ENCODE data around the gene OPRM1. TPM values are rescaled to one million over a fixed set of nuclear protein-coding genes. Genes with fewer than 3 reads are reported as not detected.

OPRM1 gene
- total and polyA plus RNA-seq, 2 donors from 2014 or later: not detected

- no peak overlapping the region for H3K4me3 ChIP-seq (ENCODE audit: low read length in 3 of 3)
- no peaks in the 10 kb centered on the region for H3K27me3 ChIP-seq (ENCODE audit: control insufficient read depth, insufficient read depth, low read length)
- no peak for DNase-seq
- no peak overlapping the region for H3K9ac ChIP-seq (ENCODE audit: low read length in 3 of 3)
- peaks cover 0 to 5% (median 0%) of the 10 kb centered on the region in 3 donors for H3K36me3 ChIP-seq (ENCODE audit: control insufficient read depth in 2 of 3, insufficient read depth in 3 of 3, low read length in 3 of 3)
- no peak for TF ChIP-seq CTCF (IDR thresholded peaks at IDR 0.05; ENCODE audit: borderline replicate concordance, extremely low read depth, insufficient read depth)
- no peaks in the 10 kb centered on the region for H3K4me1 ChIP-seq (ENCODE audit: control insufficient read depth in 2 of 3, insufficient read depth in 2 of 3, low read depth in 1 of 3, low read length in 3 of 3)
- intact Hi-C loops (cut with DNase I): no loop called here
- no peak for FAIRE-seq
- no peak overlapping the region for H3K27ac ChIP-seq (ENCODE audit: low read depth in 2 of 2, low read length in 2 of 2)
- no peaks in the 10 kb centered on the region for H3K9me3 ChIP-seq (ENCODE audit: control insufficient read depth in 2 of 3, insufficient read depth in 1 of 3, low read length in 3 of 3)
Measured at GRCh38 chr6:154223296-154223695, 184.3 kb downstream of the OPRM1 start.

DNA sequence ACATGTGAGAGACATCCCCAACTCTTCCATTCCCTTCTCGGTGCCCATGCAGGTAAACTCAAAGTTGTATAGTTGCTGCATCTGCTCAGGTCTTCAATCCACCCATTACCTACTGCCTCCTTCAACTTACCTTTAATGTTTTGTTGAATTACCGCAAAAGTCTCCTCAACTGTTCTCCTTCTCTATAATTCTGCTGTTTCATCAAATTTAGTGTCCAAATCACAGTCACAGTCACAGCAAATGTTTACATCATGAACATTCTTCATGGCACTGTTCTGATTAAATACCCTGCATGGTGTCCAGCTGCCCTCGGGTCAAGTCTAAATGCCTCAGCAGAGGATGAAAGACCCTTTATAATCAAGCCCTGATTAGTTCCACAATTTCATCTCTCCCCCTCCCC lies 187.4 kb downstream of the OPRM1 start:
- Histone ChIP-seq H3K9ac (ENCODE audit: low read length in 3 of 3) (no peak overlapping the region), H3K9me3 (ENCODE audit: control insufficient read depth in 2 of 3, insufficient read depth in 1 of 3, low read length in 3 of 3) (no peaks in the 10 kb centered on the region), H3K27ac (ENCODE audit: low read depth in 2 of 2, low read length in 2 of 2) (no peak overlapping the region), H3K4me3 (ENCODE audit: low read length in 3 of 3) (no peak overlapping the region), H3K36me3 (ENCODE audit: control insufficient read depth in 2 of 3, insufficient read depth in 3 of 3, low read length in 3 of 3) (no peaks in the 10 kb centered on the region), H3K27me3 (ENCODE audit: control insufficient read depth, insufficient read depth, low read length) (no peaks in the 10 kb centered on the region), H3K4me1 (ENCODE audit: control insufficient read depth in 2 of 3, insufficient read depth in 2 of 3, low read depth in 1 of 3, low read length in 3 of 3) (no peaks in the 10 kb centered on the region)
- FAIRE-seq: no peak
- no peak for TF ChIP-seq CTCF (IDR thresholded peaks at IDR 0.05; ENCODE audit: borderline replicate concordance, extremely low read depth, insufficient read depth)
- no peak for DNase-seq
- intact Hi-C loops (cut with DNase I): no loop called here

- no peaks in the 10 kb centered on the region for H3K9me3 ChIP-seq (ENCODE audit: control insufficient read depth in 2 of 3, insufficient read depth in 1 of 3, low read length in 3 of 3)
- no peak for TF ChIP-seq CTCF (IDR thresholded peaks at IDR 0.05; ENCODE audit: borderline replicate concordance, extremely low read depth, insufficient read depth)
- intact Hi-C loops (cut with DNase I): no loop called here
- no peak overlapping the region for H3K4me3 ChIP-seq (ENCODE audit: low read length in 3 of 3)
- FAIRE-seq (no peak), DNase-seq (no peak)
- no peaks in the 10 kb centered on the region for H3K4me1 ChIP-seq (ENCODE audit: control insufficient read depth in 2 of 3, insufficient read depth in 2 of 3, low read depth in 1 of 3, low read length in 3 of 3)
- H3K9ac ChIP-seq (ENCODE audit: low read length in 3 of 3): no peak overlapping the region
- H3K27me3 ChIP-seq (ENCODE audit: control insufficient read depth, insufficient read depth, low read length): no peaks in the 10 kb centered on the region
- no peaks in the 10 kb centered on the region for H3K36me3 ChIP-seq (ENCODE audit: control insufficient read depth in 2 of 3, insufficient read depth in 3 of 3, low read length in 3 of 3)
- H3K27ac ChIP-seq (ENCODE audit: low read depth in 2 of 2, low read length in 2 of 2): no peak overlapping the region
Measured at GRCh38 chr6:154227862-154228520, 189.0 kb downstream of the OPRM1 start.

GRCh38 chr6:154228521-154228905 lies 189.5 kb downstream of the OPRM1 start:
- FAIRE-seq: no peak
- no peak overlapping the region for H3K27ac ChIP-seq (ENCODE audit: low read depth in 2 of 2, low read length in 2 of 2)
- no peaks in the 10 kb centered on the region for H3K36me3 ChIP-seq (ENCODE audit: control insufficient read depth in 2 of 3, insufficient read depth in 3 of 3, low read length in 3 of 3)
- TF ChIP-seq CTCF (IDR thresholded peaks at IDR 0.05; ENCODE audit: borderline replicate concordance, extremely low read depth, insufficient read depth): no peak
- no peak for DNase-seq
- no peaks in the 10 kb centered on the region for H3K9me3 ChIP-seq (ENCODE audit: control insufficient read depth in 2 of 3, insufficient read depth in 1 of 3, low read length in 3 of 3)
- H3K4me1 ChIP-seq (ENCODE audit: control insufficient read depth in 2 of 3, insufficient read depth in 2 of 3, low read depth in 1 of 3, low read length in 3 of 3): no peaks in the 10 kb centered on the region
- no peak overlapping the region for H3K9ac ChIP-seq (ENCODE audit: low read length in 3 of 3)
- no peak overlapping the region for H3K4me3 ChIP-seq (ENCODE audit: low read length in 3 of 3)
- H3K27me3 ChIP-seq (ENCODE audit: control insufficient read depth, insufficient read depth, low read length): no peaks in the 10 kb centered on the region
- intact Hi-C loops (cut with DNase I): no loop called here
